Measurements from ENCODE around the gene PLCD3. TPM values are rescaled to one million over a fixed set of nuclear protein-coding genes. Genes with fewer than 3 reads are reported as not detected.

The PLCD3 gene
- total and polyA plus RNA-seq, 9 of the 15 experiments (the other 6 are each of a cell fraction or from before 2014, with no cell fraction given): 0.20 to 22.6 (median 7.5) TPM

DNA sequence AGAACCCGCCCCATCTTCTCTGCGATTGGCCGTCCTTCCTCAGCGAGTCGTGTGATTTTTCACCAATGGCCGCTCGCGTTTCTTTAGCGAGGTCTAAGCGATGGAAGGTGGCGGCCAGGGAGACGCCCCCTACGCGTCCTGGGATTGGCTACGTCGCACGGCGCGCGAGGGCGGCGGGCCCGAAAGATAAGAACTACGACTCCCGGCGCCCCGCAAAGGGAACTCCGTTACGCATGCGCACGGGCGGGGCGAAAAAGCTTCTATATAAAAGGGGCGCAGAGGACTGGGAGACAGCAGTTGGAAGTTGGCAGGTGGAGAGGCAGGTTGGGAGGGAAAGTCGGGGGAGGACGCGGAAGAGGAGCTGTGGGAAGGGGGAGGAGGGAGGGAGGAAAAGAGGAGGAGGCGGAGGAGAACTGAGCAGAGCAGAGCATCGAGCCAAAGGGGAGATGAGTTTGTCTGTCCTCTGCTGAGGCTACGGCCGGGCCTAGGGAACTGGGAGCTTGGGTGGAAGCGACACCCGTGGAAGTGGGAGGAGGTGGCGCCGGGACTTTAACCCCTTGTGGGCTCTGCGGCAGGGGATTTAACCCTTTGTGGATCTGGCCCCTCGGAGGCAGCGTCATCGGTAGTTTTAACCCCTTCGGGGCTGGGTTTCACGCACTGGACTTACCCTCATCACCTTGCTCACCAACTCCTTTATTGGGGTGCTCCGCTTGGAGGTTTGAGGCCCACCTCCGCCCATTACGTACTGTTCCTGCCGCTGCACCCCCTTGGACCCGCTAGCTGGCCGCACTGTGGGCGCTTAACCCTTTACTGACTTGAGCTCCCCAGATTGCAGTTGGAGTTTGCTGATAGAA is 16.1 kb upstream of the PLCD3 start, which contains the start of gene HEXIM1 (continued):
- peak; percentile 89 for TF ChIP-seq AFF4 (CRISPR knock-in tag; IDR thresholded peaks at IDR 0.05)
- no peak for TF ChIP-seq ZNF668 (CRISPR knock-in tag; IDR thresholded peaks at IDR 0.05)
- TF ChIP-seq ZNF644 (tag; IDR thresholded peaks at IDR 0.05; ENCODE audit: low read depth): no peak; the same call in 1 of the 2 replicates
- TF ChIP-seq MAZ (CRISPR knock-in tag; conservative IDR thresholded peaks at IDR 0.05 in 1 of 2, IDR thresholded peaks at IDR 0.05 in 1 of 2): peak; percentile 94 to 98
- TF ChIP-seq, protein P1, sequence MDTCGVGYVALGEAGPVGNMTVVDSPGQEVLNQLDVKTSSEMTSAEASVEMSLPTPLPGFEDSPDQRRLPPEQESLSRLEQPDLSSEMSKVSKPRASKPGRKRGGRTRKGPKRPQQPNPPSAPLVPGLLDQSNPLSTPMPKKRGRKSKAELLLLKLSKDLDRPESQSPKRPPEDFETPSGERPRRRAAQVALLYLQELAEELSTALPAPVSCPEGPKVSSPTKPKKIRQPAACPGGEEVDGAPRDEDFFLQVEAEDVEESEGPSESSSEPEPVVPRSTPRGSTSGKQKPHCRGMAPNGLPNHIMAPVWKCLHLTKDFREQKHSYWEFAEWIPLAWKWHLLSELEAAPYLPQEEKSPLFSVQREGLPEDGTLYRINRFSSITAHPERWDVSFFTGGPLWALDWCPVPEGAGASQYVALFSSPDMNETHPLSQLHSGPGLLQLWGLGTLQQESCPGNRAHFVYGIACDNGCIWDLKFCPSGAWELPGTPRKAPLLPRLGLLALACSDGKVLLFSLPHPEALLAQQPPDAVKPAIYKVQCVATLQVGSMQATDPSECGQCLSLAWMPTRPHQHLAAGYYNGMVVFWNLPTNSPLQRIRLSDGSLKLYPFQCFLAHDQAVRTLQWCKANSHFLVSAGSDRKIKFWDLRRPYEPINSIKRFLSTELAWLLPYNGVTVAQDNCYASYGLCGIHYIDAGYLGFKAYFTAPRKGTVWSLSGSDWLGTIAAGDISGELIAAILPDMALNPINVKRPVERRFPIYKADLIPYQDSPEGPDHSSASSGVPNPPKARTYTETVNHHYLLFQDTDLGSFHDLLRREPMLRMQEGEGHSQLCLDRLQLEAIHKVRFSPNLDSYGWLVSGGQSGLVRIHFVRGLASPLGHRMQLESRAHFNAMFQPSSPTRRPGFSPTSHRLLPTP (IDR thresholded peaks at IDR 0.05; ENCODE audit: borderline replicate concordance, extremely low read depth, insufficient read length): no peak
- peak; percentile 87; the same call in 1 of the 2 replicates for TF ChIP-seq THRAP3 (IDR thresholded peaks at IDR 0.05; ENCODE audit: borderline replicate concordance)
- TF ChIP-seq SIN3B (IDR thresholded peaks at IDR 0.05; ENCODE audit: low read depth): peak; percentile 52; the same call in 1 of the 2 replicates
- TF ChIP-seq ZBTB12 (CRISPR knock-in tag; IDR thresholded peaks at IDR 0.05): no peak
- TF ChIP-seq ETV6 (IDR thresholded peaks at IDR 0.05; ENCODE audit: borderline replicate concordance in 1 of 2, low read depth in 2 of 2, low read length in 1 of 2): peak; percentile 62 to 70; a peak in 1 of 4 replicates
- no peak for TF ChIP-seq ETV6 (CRISPR knock-in tag; IDR thresholded peaks at IDR 0.05; ENCODE audit: borderline replicate concordance)
- TF ChIP-seq ELK3 (CRISPR knock-in tag; IDR thresholded peaks at IDR 0.05): peak; percentile 77; the same call in 1 of the 2 replicates
- no peak for TF ChIP-seq STAT5B (CRISPR knock-in tag; IDR thresholded peaks at IDR 0.05)
- TF ChIP-seq HNRNPUL1 (IDR thresholded peaks at IDR 0.05; ENCODE audit: low read length): 0 out of 2 replicates have a peak, but pooled peaks have one; percentile 75
- TF ChIP-seq ZNF12 (CRISPR knock-in tag; IDR thresholded peaks at IDR 0.05): no peak; the same call in 1 of the 2 replicates
- TF ChIP-seq TCFL5 (CRISPR knock-in tag; conservative IDR thresholded peaks at IDR 0.05): no peak
- TF ChIP-seq ARNT (IDR thresholded peaks at IDR 0.05): peak; percentile 51 to 82; a peak in 3 of 4 replicates

All from K562 (cell line).